M059J (cell line): ENCODE data around the gene FNDC3B. TPM values are rescaled to one million over a fixed set of nuclear protein-coding genes. Genes with fewer than 3 reads are reported as not detected.

Experiments used
- DNase-seq: peaks from one replicate; pipeline ENCODE4 v3.0.0-alpha.2; 2012; ENCODE audit warnings: low read depth
- total RNA-seq: library from RNA; depleted of rRNA; stranded (reverse); fragments of >200 nt; shearing (Covaris generic); gene quantifications from 2 replicates; pipeline ENCODE4 v1.2.3, GENCODE V29; 2014

Gene FNDC3B
- total RNA-seq, 1 experiment from 2014 or later, result 79.0 TPM

DNA sequence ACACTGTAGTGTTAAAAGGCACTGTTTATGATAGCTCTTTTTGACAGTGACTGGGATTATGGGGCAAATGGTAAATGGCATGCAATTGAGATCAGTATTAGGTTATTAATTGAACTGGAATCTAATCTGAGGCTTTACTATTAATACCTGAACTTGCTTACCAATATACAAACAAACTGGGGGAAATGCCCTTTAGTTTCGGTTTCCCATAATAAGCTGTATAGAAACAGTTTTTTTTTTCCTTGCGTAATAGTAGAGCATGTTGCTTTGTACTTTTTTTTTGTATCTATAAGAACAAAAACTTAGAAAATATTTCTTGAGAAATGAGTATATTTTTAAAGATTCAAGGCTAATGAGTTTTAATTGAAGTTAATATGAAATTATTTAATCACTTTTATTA lies 95.0 kb downstream of the FNDC3B start:
- no peak for DNase-seq

- no peak for DNase-seq
Observed at GRCh38 chr3:172135185-172135584, 95.8 kb downstream of the FNDC3B start.

GRCh38 chr3:172135820-172136219 lies 96.4 kb downstream of the FNDC3B start:
- peak; percentile 47 for DNase-seq

DNA sequence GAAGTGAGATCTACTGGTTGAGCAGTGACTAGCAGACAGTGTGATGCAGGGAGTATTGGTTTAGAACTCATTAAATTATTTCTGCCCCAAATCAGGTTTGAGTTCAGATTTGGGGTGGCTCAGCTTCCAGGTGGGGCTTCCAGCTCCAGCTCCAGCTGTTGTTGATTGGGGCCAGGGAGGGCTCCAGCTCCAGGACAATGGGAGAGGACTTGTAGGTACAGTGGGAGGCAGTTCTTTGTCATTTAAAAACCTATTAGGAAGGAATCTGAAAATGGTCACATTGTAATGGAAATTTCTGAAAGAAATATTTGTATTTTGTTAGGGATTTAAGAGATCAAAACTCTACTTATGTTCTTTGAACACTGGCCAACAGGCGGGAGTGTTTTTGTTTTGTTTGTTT lies 97.0 kb downstream of the FNDC3B start:
- DNase-seq, result no peak

GRCh38 chr3:172137287-172138192 lies 98.2 kb downstream of the FNDC3B start:
- peak; percentile 56 for DNase-seq

DNA sequence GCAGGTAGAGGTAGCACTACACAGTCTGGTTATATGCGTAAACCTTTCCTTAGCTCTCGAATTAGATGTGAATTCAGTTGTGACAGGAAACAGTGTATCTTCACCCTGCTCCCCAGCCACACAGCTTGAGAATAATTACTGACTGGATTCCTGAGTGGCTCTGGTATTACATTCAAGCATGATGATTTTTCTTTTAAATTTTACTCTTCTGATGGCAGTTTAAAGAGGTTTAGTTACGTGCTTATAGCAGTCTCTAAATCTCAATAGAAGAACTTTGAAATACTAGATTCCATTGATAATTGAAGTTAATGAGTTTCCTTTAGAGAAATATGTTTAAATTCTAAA lies 98.8 kb downstream of the FNDC3B start:
- no peak for DNase-seq

DNA sequence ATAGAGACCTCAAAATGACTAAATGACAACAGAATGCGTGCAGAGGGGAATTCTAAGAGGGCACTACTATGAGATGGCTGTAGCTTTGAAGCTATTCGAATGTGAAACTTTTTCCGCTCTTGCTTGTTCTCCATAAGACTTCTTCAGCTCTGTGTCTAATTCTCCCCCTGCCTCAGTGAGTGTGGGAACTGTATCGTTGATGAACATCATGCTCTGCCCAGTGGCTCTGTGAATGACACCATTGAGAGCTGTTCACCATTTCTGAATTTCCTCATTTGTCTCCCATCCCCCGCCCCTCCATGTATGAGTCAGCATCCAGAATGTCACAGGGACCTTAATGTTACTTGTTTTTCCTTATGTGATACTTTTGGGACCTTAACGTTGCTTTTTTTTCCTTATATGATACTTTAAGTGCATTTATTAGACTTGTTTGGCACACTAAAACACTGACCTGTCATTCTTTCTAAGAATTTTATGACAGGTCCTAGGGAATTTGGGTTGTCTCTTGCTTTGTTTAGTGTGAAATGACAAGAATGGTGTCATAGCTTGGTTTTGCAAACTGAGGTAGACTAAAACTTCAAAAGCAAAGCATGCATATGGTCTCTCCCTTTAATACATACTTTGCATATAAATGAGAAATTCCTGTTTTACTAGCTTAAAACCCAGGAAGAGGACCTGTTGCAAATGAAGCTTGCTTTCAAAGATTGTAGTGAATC lies 99.6 kb downstream of the FNDC3B start:
- peak; percentile 74 for DNase-seq

- DNase-seq, result no peak
Observed at GRCh38 chr3:172139528-172140276, 100.3 kb downstream of the FNDC3B start.

- DNase-seq, result peak; percentile 98
Observed at GRCh38 chr3:172140499-172141391, 101.4 kb downstream of the FNDC3B start.

- DNase-seq, result peak; percentile 93
Observed at GRCh38 chr3:172142051-172142863, 102.9 kb downstream of the FNDC3B start.

DNA sequence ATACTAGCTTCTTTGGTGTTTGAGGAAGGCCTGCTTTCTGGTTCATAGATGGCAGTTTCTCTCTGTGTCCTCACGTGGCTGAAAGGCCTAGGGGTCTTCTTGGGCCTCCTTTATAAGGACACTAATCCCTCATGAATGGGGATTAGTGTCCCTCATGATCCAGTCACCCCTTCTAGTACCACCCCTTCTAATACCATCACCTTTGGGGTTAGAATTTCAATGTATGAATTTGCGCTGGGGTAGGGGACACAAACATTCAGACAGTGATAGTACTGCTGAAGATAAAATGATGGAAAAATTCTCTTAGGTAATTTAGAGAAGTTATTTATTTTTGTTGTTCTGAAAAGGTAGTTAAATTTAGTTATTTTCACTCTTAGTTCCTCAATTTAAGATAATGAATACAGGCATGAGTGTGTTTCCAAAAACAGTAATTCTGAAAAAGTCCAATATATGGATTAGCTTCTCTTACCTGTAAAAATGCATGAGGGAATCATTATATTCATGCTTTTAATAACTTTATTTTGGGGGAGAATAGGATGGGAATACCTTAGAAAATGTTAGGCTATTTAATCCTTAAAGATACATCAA lies 103.6 kb downstream of the FNDC3B start:
- DNase-seq, result no peak

DNA sequence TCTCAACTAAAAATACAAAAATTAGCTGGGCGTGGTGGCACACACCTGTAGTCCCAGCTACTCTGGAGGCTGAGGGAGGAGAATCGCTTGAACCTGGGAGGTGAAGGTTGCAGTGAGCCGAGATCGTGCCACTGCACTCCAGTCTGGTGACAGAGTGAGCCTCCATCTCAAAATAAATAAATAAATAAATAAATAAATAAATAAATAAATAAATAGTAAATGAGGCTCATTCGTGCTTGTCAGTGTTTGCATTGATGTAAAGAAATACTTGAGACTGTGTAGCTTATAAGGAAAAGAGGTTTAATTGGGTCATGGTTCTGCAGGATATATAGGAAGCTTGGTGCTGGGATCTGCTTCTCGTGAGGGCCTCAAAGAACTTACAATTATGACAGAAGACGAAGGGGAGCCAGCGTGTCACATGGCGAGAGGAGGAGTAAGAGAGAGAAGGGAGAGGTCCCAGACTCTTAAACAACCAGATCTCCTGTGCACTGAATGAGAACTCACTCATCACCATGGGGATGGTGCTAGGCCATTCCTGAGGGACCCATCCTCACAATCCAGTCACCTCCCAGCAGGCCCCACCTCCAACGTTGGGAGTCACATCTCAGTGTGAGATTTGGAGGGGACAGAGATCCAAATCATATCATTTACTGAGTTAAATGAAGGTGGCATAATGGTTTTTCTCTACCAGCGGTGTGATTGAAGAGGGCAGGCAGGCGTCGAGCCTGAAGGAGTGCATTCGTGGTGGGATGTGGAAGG lies 104.5 kb downstream of the FNDC3B start:
- no peak for DNase-seq

DNA sequence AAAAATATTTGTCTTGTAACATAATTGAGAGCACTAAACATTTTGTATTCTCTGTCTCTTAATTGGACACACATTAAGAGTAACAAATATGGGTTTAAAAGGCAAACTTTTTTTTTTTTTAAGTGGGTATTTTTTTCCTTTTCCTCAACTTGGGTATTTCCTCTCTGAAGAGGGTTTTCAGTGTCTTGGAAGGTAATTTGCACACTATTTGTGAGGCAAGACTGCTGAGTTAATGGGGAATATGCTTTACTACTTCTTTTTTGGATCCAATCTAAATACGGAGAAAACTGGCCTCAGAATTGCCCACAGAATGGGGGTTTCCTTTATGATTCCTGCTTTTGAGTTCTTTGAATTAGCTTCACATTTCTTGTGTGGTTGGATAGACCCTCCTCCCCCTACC lies 105.2 kb downstream of the FNDC3B start:
- DNase-seq, result no peak

- DNase-seq, result no peak
Observed at GRCh38 chr3:172145031-172145686, 105.8 kb downstream of the FNDC3B start.

DNA sequence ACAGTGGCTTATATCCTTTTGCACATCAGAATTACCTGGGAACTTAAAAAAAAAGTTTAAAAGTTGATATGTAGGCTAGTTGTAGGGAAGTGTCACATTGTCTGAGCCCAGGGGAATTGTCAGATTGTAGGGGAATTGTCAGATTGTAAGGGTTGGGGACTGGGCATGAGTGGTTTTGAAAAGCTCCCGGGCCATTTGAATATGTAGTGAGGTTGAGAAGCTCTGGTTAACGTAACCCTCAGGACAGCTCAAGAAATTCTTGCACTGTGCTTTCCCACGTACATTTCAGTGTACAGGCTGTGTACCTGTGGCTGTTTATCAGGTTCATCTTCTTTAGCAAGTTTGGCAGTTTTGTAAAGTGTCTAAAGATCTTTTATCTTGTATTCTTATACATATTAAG lies 107.0 kb downstream of the FNDC3B start:
- DNase-seq, result no peak

DNA sequence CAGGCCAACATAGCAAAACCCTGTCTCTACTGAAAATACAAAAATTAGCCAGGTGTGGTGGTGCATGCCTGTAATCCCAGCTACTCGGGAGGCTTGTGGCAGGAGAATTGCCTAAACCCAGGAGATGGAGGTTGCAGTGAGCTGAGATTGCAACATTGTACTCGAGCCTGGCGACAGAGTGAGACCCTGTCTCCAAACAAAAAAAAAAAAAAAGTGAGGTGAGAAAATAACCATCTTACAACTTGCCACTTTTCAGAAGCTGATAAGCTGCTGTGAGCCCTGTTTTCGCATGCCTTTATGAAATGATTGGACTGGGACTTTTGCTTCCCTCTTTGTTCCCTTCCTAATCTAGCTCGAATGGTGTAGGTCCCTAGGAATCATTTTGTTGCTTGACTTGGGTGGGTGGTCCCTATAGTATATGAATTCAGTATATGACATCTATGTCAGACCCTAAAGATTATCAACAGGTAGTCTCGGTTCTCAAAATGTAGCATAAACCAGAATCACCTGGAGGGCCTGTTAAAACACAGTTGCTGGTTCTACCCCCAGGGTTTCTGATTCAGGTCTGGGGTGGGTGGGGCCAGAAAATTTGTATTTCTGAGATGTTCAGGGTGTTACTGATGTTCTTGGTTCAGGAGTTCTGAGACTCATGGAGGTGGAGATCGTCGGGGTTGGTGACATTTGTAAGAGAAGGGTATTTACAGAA lies 107.9 kb downstream of the FNDC3B start:
- no peak for DNase-seq

GRCh38 chr3:172148241-172148640 lies 108.9 kb downstream of the FNDC3B start:
- peak; percentile 69 for DNase-seq
